Upper lobe of left lung (tissue), 6 donors: ENCODE data around the gene KCNE4. TPM values are rescaled to one million over a fixed set of nuclear protein-coding genes. Genes with fewer than 3 reads are reported as not detected.

Experiments used
- ATAC-seq, 2 donors: fragments of 200-7000 bp; cut with Tn5 transposase; one replicate each; pipeline ENCODE4 v1.9.1; 2022; ENCODE audit warnings: mild to moderate bottlenecking in 2 of 2, moderate library complexity in 2 of 2; ENCODE audit not compliant: low FRiP score in 2 of 2
- DNase-seq, 2 donors: peaks; one replicate each; pipeline ENCODE4 v3.0.0-alpha.2; 2019 to 2020
- H3K27ac ChIP-seq, 4 donors: fragments of 200-600 bp; sonication (generic); one replicate each; pipeline ENCODE4 v1.5.1; 2016 to 2019
- H3K27me3 ChIP-seq, 4 donors: fragments of 200-600 bp; sonication (generic); one replicate each; pipeline ENCODE4 v1.5.1; 2017 to 2019
- H3K36me3 ChIP-seq, 4 donors: fragments of 200-600 bp; sonication (generic); one replicate each; pipeline ENCODE4 v1.5.1; 2016 to 2019
- H3K4me1 ChIP-seq, 4 donors: fragments of 200-600 bp; sonication (generic); one replicate each; pipeline ENCODE4 v1.5.1; 2018 to 2019
- H3K4me3 ChIP-seq, 4 donors: fragments of 200-600 bp; sonication (generic); one replicate each; pipeline ENCODE4 v1.5.1; 2017 to 2019; ENCODE audit warnings: mild to moderate bottlenecking in 2 of 4, moderate library complexity in 1 of 4
- H3K9me3 ChIP-seq, 4 donors: fragments of 200-600 bp; sonication (generic); one replicate each; pipeline ENCODE4 v1.5.1; 2018 to 2019
- EP300 ChIP-seq, 4 donors: sonication (generic); formaldehyde crosslinking; IDR thresholded peaks; one replicate each; pipeline ENCODE4 v1.5.1; 2017; ENCODE audit warnings: antibody characterized with exemption in 4 of 4, control low read depth in 2 of 4
- POLR2A ChIP-seq, 4 donors: fragments of 450-650 bp; IDR thresholded peaks; one replicate each; pipeline ENCODE4 v1.5.1; 2016 to 2017; ENCODE audit warnings: antibody characterized with exemption in 4 of 4, mild to moderate bottlenecking in 2 of 4
- POLR2AphosphoS5 ChIP-seq, 2 donors: sonication (generic); formaldehyde crosslinking; IDR thresholded peaks; one replicate each; pipeline ENCODE4 v1.5.1; 2017; ENCODE audit warnings: antibody characterized with exemption in 2 of 2
- WGBS, 2 donors: methylation state at CpG; one replicate each; pipeline ENCODE4 v1.1.5; 2017 to 2018; 5-methylcytosine and 5-hydroxymethylcytosine counted together
- total RNA-seq, 6 donors: library from RNA; depleted of rRNA in 4 of 6; stranded (reverse); fragments of >200 nt in 4 of 6; gene quantifications; one replicate each; pipeline versions ENCODE4 v1.1.0 to v1.2.1, GENCODE V29; 2016 to 2021
- TF ChIP-seq, protein P1 (sequence below), 6 experiments: fragments of 450-650 bp in 4 of 6; fragments of 200-600 bp in 2 of 6; sonication (generic) in 2 of 6; IDR thresholded peaks; one replicate each; pipeline ENCODE4 v1.5.1; 2016 to 2019; ENCODE audit warnings: antibody characterized with exemption in 6 of 6
- donor health status: DM: no; HTN: no; CAD: no; lungs with moderate emphysema.
- donor health status: DM: no; HTN: yes; CAD: no; lungs with severe emphysema.

KCNE4 gene
- total RNA-seq, 6 donors from 2014 or later: 0.20 to 1.9 (median 0.89) TPM; not detected in 1

DNA sequence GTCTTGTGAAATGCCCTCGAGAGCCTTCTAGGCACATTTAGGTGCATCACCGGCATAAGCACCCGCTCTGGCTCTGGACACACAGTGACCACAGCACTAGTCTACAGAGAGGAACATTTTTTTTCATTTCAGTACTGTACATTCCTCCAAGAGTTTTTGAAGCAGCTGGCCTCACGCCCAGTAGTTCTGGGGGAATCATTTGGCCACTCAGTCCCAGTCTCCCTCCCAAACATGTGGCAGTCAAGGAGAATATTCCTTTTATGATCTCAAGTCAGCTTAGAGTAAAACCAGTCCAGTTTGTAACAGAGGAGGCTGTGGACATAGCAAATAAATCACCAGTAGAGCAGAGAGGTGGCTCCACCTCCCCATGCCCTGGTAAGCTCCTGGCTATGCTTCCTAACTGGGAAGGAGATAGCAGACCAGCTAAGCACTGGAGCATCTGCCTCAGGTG is 48.1 kb downstream of the KCNE4 start:
- DNase-seq: no peak
- Histone ChIP-seq H3K4me1 (peaks cover 0 to 6% (median 3%) of the 10 kb centered on the region in 4 donors), H3K9me3 (no peaks in the 10 kb centered on the region), H3K36me3 (no peaks in the 10 kb centered on the region), H3K27ac (no peak overlapping the region), H3K27me3 (no peaks in the 10 kb centered on the region), H3K4me3 (no peak overlapping the region)
- WGBS, 2 donors: 25 to 38% methylated on average over 3 to 4 of the region's 4 CpGs
- no peak for TF ChIP-seq POLR2AphosphoS5 (IDR thresholded peaks at IDR 0.05)
- TF ChIP-seq, protein P1, sequence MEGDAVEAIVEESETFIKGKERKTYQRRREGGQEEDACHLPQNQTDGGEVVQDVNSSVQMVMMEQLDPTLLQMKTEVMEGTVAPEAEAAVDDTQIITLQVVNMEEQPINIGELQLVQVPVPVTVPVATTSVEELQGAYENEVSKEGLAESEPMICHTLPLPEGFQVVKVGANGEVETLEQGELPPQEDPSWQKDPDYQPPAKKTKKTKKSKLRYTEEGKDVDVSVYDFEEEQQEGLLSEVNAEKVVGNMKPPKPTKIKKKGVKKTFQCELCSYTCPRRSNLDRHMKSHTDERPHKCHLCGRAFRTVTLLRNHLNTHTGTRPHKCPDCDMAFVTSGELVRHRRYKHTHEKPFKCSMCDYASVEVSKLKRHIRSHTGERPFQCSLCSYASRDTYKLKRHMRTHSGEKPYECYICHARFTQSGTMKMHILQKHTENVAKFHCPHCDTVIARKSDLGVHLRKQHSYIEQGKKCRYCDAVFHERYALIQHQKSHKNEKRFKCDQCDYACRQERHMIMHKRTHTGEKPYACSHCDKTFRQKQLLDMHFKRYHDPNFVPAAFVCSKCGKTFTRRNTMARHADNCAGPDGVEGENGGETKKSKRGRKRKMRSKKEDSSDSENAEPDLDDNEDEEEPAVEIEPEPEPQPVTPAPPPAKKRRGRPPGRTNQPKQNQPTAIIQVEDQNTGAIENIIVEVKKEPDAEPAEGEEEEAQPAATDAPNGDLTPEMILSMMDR (IDR thresholded peaks at IDR 0.05): no peak
- no peak for TF ChIP-seq POLR2A (IDR thresholded peaks at IDR 0.05)
- no peak for TF ChIP-seq EP300 (IDR thresholded peaks at IDR 0.05)
- ATAC-seq: peak; percentile 55 to 82

DNA sequence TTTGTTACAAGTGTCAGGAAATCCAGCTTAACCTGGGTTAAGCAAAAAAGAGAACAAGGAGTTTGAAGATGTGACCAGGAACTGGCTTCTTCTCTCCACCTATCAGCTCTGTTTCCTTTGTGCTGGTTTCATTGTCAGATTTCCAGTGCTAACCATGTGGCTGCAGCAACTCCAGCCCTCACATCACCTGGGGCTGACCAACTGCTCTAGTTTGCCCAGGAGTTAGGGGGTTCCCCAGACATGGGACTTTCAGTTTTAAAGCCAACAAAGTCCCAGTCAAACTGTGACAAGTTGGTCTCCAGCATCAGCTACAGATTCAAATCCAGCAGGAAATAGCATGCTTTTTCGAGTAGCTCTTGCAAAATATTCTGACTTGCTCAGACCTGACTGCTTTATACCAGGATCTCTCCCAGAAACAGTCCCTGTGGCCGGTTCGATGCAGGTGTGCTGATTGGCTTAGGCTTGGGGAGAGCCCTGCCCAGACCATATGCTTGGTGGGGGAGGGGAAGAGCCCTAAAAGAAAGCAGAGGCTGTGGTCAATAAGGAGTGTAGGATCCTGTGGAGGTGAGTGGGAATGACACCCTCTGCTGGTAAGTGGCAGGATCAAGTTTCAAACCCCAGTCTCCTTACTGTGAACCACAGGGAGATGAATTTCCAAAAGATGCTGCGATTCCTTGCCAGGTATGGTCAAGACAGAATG is 49.5 kb downstream of the KCNE4 start:
- DNase-seq: no peak
- 48 to 51% methylated on average over 4 of the region's 4 CpGs for WGBS, 2 donors
- peak; percentile 38 to 62 for ATAC-seq
- peaks cover 0 to 6% (median 3%) of the 10 kb centered on the region in 4 donors for H3K4me1 ChIP-seq
- H3K27me3 ChIP-seq: no peaks in the 10 kb centered on the region
- no peaks in the 10 kb centered on the region for H3K9me3 ChIP-seq
- H3K27ac ChIP-seq: no peak overlapping the region
- no peaks in the 10 kb centered on the region for H3K36me3 ChIP-seq
- TF ChIP-seq, protein P1 (IDR thresholded peaks at IDR 0.05): peak in 4 of 6 experiments; percentile 16 to 27 (median 24)
- TF ChIP-seq POLR2A (IDR thresholded peaks at IDR 0.05) (no peak), EP300 (IDR thresholded peaks at IDR 0.05) (no peak)
- no peak overlapping the region for H3K4me3 ChIP-seq

DNA sequence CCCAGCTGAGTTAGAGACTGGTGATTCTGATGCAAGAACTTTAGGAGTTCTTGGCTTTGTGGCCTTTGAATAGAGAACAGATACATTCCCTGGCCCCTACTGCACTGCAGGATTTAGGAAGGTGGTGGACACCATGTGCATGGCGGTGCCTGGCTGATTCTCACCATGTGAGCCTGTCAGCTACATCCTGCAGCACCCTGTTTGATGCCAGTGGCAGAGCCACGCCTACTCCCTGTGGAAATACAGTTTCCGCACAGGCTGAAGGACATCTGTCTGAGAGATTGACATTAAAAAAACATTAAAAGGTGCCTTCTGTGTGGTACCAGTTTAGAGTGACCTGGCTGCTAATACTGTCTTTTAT is 50.0 kb downstream of the KCNE4 start:
- H3K27ac ChIP-seq: no peak overlapping the region
- 69 to 100% methylated on average over 2 to 3 of the region's 3 CpGs for WGBS, 2 donors
- H3K36me3 ChIP-seq: no peaks in the 10 kb centered on the region
- DNase-seq (no peak), ATAC-seq (no peak)
- no peaks in the 10 kb centered on the region for H3K27me3 ChIP-seq
- TF ChIP-seq POLR2AphosphoS5 (IDR thresholded peaks at IDR 0.05) (no peak), POLR2A (IDR thresholded peaks at IDR 0.05) (no peak), EP300 (IDR thresholded peaks at IDR 0.05) (no peak)
- TF ChIP-seq, protein P1 (IDR thresholded peaks at IDR 0.05): no peak
- H3K4me1 ChIP-seq: peaks cover 0 to 6% (median 3%) of the 10 kb centered on the region in 4 donors
- no peaks in the 10 kb centered on the region for H3K9me3 ChIP-seq
- no peak overlapping the region for H3K4me3 ChIP-seq

DNA sequence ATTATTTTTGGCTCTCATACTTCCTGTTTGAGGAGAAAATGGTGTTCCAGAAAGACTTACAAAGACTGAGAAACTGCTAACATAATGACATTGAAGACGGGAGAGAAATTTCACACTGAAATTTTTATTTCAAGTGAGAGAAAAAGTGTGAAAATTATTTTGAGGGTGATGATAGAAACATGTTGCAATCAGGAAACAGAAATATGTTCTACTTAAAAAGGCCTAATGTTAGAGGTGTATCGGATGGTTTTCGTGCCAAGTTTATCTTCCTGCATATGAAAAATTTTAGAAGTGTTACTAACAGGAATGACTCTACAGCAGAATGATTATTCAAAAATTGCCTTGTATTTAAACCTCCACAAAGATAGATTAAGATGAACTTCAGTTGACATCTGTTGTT is 50.5 kb downstream of the KCNE4 start:
- Histone ChIP-seq H3K36me3 (no peaks in the 10 kb centered on the region), H3K4me1 (peaks cover 0 to 6% (median 3%) of the 10 kb centered on the region in 4 donors), H3K27me3 (no peaks in the 10 kb centered on the region), H3K4me3 (no peak overlapping the region), H3K9me3 (no peaks in the 10 kb centered on the region), H3K27ac (no peak overlapping the region)
- 74 to 79% methylated on average over 3 of the region's 3 CpGs for WGBS, 2 donors
- no peak for DNase-seq
- TF ChIP-seq POLR2AphosphoS5 (IDR thresholded peaks at IDR 0.05): no peak
- TF ChIP-seq, protein P1 (IDR thresholded peaks at IDR 0.05): no peak
- no peak for TF ChIP-seq EP300 (IDR thresholded peaks at IDR 0.05)
- TF ChIP-seq POLR2A (IDR thresholded peaks at IDR 0.05): no peak
- no peak for ATAC-seq
